GM19468 (cell line): ENCODE results near the gene LMNB1.
A peak's percentile ranks its signal among the peaks of the same experiment; 100 is the strongest.
"Not testable (repeated sequence)": the region's sequence is repeated elsewhere in the genome, so short reads cannot be mapped to it uniquely, and the experiment has no call there.

Source experiments
- ATAC-seq: cut with Tn5 transposase; IDR thresholded peaks from one replicate; pipeline ENCODE4 v1.9.1; 2021; ENCODE audit warnings: mild to moderate bottlenecking, moderate library complexity, moderate number of reproducible peaks; ENCODE audit not compliant: unreplicated experiment; ENCODE audit errors: extremely low read depth

The LMNB1 gene

DNA sequence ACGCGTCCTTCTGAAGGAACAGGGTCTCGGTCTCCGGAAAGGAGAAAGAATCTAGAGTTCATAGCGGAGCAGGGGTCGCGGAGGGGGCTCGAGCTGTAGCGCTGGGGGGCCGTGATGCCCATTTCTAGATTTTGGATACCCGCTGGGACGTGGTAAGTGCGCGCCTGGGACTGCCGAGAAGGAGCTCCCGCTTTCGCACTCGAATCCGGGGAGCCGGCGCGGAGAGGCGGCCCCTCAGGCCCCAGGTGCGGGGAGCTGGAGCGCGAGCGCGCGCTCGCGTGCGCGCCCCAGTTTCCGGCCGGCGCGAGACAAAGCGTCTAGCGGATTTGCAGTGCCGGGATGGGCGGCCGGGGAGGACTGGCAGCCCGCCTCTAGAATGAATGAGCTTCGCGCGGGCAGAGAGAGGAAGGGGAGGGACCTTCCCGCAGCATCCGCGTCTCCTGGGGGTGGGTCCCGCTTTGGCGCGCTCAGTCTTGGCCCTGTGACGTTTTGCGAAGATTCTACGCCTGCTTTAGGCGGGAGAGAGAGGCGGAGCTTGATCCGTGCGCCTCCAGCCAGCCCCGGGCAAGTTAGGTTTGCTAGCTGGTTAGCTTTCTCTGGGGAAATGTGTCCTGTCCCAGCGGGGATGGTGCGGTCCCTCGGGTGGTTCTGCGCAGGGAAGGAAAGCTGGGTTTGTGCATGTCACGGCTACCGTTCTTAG lies 1.2 kb downstream of the LMNB1 start:
- ATAC-seq = peak; percentile 51

DNA sequence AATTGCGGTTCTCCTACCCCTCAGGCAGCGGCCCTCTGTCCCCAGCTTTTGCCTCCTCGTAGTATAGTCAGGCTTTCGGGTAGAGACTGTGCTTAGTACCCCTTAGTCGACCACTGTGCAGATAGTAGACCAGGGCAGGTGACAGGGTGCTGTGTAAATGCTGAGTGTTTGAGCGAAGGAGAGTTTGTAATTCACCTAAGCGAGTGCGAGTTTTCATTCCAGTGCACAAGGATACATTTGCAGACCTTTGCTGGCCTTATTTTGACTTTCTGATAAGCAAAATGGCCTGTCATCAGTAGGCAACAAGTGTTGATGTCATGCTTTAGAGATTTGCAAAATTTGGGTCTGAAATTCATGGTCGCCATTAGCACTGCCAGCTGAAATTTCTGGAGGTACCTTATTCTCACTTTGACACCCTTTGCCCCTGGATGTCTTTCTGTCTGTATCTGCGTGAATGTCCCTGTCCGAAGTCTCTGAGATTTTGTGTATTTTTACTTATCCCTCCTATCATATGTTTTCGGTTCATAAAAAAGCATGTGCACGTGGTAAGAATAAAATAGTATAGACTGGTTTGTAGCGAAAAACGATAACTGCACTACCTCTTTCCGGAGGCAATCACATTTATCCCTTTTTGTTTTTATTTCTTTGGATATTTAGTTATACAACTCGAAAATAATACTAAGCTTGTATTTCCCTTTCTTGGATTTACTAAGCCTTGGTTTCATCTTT lies 1.9 kb downstream of the LMNB1 start:
- ATAC-seq = no peak

DNA sequence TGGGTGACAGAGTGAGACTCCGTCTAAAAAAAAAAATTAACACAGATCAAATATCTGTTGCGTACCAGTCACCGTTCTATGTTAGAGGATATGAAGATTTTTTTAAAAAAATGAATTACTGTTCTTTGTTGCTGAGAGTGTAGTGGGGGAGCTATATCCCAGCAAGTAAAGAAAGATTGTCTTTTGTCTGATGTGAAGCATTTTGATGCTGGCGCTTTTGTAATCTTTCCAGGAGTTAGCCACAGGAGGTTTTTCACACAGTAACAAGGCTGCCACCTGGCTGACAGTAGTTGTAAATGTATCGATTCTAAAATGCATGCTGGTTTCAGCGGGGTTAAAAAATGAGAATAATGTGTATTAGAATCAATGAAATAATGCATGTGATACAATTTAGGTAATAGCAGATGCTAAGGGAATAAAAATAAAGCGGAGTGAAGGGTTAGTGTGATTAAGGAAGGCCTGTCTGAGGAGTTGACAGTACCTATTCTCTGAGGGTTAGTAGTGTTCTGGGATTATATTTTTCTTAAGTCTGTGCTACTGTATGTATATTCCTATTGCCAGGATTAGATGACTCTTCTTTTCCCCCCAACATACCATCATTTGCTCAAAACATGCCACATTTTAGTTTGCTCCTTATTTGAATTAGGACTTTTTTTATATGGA lies 3.4 kb downstream of the LMNB1 start:
- no peak for ATAC-seq

DNA sequence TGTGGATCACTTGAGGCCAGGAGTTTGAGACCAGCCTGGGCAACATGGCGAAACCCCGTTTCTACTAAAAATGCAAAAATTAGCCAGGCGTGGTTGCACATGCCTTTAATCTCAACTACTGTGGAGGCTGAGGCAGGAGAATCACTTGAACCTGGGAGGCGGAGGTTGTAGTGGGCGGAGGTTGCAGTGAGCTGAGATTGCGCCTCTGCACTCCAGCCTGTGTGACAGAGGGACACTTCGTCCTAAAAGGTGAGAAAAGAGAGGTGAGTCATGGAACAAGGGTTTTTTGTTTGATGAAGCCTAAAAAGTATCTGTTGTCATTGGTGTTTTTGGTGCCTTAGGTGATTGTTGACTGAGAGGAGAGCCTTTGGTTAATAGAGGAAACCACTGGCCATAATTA lies 11.5 kb downstream of the LMNB1 start:
- not testable (repeated sequence) for ATAC-seq

DNA sequence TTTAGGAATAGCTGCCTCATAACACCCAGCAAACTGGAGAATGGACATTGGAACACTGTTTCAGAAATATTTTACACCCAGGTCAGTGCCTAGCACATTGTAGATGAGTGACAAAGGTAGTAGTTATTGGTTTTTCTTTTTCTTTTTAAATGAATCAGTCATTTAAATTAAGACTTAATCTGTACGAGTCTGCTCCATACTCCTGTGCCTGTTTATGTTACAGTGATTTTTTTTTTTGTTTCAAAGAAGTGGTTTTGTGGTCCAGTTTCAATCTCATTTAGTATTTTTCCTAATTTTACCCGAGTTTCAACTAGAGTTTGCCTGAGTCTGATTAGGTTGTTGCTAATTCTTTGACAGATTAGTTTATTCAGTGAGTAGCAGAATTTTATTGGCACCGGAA lies 16.2 kb downstream of the LMNB1 start:
- no peak for ATAC-seq

DNA sequence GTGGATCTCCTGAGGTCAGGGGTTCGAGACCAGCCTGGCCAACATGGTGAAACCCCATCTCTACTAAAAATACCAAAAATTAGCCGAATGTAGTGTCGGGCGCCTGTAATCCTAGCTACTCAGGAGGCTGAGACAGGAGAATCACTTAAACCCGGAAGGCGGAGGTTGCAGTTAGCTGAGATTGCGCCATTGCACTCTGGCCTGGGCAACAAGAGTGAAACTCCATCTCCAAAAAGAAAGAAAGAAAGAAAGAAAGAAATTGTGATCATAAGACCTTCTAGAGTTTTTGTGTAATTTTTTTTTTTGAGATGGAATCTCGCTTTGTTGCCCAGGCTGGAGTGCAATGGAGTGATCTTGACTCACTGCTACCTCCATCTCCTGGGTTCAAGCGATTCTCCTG lies 16.7 kb downstream of the LMNB1 start:
- ATAC-seq = not testable (repeated sequence)

DNA sequence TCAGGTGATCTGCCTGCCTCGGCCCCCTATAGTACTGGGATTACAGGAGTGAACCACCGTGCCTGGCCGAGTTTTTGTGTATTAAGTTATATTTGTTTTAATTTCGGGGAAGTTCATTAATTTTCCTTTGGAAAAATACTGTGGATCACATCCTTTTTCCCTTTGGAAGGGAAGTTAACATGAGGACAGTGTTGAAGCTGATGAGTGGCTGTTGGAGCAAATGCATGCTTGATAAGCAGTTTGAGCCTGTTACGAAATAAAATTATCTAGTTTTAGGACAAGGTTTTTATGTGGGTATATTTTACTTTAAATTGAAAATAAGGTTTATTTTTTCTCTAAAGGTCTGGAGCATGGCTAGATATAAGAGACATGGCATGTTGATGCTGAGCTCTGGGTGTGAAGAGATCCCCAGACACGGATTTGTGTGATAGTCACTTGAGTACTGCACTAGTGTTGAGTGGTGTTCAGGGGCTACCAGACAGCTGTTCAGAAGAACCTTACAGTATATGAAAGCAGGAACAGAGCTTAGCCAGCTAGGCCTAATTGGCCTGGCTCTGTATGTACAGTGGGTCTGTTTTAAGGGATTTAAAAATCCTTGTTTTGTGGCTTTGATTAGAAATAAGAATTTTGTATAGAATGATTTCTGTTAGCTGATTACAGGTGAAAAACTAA lies 17.4 kb downstream of the LMNB1 start:
- peak; percentile 37 for ATAC-seq

DNA sequence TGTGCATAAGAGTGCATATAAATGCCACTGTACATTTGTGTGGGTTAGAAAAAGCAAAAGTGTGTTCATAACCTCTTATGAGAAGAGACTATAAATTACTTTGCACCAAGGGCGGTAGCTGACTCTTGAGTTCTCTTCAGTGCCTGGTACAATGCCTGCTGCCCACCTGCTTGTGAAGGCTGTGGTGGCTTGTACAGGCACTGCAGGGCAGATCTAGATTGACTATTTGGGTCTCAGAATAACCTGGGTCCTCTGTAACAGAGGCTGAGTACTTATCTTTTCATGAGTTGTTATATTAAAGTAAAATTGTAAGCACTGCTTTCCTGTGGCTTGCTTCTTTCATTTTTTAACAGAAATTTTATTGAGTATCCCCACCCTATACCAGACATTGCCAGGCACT lies 22.8 kb downstream of the LMNB1 start:
- ATAC-seq = no peak

DNA sequence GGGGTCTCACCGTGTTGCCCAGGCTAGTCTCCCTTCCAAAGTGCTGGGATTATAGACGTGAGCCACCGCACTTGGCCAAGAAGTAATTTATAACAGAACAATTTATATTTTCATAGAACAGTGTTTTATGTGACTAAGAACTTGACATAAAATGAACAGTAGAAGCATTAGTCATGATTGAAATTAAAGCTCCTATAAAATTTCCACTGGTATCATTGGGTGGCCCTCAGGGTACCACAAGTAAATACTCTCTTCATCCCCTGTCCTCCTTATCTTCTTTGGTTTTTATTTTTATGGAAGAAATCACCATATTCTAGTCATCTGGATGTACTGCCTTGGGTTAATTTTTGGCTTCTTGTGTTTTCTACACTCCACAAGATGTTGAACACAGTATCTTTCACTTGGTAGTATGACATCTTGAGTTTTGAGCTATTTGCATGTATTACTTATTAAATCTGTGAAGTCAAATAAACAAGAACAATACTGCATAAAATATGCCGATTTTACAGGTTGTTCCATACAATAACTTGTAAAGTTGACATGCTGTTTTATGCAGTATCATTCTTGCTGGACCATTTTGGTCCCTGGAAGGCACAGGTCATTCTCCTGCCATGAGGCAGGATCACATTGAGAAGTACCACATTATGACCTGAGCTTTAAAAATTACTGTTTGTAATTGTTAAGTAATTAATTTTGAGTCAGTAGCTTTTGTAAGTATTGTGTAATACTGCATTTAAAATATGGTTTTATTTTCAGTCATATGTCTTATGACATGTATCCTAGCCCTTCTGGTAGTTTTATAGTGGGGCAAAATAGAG lies 24.4 kb downstream of the LMNB1 start:
- ATAC-seq = no peak

DNA sequence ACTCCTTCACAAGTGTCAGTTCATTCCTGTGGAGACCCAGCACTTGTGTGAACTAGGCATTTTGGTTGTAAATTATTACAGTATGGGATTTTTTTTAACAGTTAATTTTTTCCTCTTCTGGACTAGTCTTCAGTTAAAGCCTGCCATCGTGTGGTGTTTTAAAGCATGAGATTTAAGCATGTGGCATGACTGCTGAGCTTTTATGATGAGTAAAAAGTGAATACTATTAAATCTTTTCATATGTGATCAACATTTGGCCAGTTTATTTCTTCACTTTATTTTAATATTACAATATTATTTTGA lies 25.0 kb downstream of the LMNB1 start:
- peak; percentile 32 for ATAC-seq

DNA sequence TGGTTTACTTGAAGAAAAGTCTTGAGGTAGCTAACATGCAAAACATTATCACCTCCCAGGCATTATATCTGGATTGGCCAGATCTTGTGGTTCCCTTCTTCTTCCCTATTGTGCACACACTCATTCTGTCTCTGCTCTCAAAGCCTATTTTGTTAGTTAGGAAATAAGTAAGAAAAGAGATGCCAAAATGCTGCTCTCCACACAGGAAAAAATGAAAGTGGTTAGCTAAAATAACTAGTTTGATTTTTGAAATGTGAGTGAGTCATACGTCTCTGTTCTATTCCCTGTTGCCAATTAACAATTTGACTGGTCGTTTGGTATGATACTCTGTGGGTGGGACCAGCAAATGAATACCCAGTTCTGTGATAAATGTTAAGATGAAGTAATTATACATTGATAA lies 28.1 kb downstream of the LMNB1 start:
- ATAC-seq = no peak

DNA sequence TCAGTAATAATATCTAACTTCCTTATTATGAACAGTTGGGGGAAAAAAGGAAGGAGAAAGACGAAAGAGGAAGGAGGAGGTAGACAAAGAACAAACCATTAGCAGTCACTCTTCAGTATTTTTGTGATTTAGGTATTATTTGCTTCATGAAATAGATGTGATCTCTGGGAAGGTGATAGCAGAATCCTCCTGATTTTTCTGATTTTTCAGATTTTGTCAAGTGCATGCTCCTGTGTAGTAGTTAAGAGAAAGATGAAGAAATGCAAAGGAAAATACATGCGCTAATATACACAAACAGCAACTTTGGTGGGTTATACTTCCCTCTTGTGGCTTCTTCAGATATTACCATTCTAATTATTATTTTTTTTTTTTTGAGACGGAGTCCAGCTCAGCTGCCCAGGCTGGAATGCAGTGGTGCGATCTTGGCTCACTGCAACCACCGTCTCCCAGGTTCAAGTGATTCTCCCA lies 31.6 kb downstream of the LMNB1 start:
- ATAC-seq = no peak

DNA sequence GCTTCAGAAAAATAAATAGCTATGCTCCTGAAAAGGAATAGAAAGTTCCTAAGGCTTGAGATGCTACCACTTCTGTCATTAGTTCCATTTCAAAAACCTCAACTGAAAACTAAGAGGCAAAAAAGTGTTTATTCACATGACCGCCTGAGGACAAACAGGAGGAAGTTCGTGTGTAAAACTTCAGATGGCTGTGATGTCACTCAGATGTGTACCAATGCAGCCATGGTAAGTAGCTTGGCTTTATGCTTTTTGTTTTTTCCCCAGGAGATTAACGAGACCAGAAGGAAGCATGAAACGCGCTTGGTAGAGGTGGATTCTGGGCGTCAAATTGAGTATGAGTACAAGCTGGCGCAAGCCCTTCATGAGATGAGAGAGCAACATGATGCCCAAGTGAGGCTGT lies 33.0 kb downstream of the LMNB1 start:
- ATAC-seq = no peak

DNA sequence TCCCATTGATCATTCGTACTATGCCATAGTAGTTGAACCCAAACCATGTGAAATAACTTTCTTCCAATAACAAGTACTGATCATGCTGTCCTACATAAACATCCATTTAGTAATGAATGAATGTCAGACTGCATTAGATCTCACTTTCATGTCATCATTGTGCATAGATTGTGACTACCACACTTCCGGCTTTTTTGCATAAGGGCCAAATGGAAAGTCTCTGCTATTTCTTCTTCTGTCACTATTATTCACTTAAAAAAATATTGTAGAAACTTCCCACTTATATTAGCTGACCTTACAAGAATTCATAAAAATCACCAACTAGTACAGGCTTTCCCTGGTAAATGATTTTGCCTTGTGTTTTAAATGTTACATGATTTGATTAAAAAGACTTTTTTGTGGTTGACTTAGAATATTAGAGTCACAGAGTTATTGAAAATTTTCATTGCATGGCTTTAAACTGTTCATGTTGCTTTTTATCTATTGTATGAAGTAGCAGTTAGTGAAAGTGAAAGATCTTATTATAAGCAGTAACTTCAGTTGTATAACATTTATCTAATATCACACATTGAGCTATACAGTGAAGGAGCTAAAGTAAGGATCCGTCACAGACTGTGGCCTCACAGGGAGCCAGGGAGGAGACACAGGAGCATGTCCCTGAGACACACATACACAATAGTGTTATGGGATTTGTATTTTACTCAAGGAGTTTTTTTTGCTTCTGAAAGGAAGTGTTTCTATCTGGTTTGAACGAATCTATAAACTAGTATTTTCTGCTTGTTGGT lies 33.9 kb downstream of the LMNB1 start:
- ATAC-seq = no peak

DNA sequence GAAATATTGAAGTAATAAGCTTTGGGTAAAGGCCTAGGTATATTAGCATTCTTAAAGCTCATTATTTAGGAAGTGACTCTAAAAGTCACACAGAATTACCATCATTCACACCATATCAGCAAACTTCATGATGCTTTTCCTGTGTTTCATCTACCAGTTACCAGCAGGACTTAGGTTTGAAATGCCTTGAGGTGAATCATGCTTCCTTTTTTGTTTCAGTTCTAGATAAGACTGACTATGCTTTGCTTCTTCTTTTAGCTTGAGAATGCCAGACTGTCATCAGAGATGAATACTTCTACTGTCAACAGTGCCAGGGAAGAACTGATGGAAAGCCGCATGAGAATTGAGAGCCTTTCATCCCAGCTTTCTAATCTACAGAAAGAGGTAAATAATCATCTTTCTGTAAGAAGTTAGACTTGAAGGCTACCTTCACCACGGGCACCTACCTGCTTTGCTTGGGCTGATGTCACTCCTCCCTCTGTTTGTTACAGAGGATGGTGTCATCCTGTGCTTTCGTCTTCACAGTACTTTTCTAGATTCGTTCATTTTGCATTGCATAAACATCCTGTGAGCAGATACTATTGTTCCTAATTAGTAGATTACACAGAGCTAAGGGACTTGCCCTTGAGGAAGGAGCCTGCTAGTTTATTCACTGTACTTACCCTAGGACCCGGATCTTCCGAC lies 34.7 kb downstream of the LMNB1 start:
- no peak for ATAC-seq

DNA sequence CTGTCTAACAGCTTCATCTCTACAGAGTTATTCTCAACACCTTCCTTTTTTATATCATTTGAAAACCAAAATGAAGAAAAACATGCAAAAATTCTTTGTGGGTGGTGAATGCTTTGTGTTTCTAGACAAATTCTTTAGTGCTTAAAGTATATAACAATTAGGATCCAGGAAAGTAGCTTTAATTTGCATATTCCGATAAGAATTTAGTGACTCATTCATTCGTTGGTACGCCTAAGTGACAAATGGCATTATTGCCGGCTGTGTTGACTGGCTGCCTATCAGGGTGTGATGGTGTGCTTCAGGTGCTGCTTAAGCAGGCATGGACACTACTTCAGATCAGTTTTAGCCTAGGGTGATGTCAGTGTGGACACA lies 35.2 kb downstream of the LMNB1 start:
- no peak for ATAC-seq

DNA sequence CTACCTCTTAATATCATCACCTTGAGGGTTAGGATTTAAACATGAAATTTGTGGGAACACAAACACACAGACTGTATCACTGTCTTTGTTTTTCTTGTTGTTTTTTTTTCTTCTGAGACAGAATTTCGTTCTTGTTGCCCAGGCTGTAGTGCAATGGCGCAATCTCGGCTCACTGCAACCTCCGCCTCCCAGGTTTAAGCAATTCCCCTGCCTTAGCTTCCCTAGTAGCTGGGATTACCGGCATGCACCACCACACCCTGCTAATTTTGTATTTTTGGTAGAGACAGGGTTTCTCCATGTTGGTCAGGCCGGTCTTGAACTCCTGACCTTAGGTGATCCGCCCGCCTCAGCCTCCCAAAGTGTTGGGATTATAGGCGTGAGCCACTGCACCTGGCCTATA lies 36.9 kb downstream of the LMNB1 start:
- ATAC-seq = not testable (repeated sequence)

DNA sequence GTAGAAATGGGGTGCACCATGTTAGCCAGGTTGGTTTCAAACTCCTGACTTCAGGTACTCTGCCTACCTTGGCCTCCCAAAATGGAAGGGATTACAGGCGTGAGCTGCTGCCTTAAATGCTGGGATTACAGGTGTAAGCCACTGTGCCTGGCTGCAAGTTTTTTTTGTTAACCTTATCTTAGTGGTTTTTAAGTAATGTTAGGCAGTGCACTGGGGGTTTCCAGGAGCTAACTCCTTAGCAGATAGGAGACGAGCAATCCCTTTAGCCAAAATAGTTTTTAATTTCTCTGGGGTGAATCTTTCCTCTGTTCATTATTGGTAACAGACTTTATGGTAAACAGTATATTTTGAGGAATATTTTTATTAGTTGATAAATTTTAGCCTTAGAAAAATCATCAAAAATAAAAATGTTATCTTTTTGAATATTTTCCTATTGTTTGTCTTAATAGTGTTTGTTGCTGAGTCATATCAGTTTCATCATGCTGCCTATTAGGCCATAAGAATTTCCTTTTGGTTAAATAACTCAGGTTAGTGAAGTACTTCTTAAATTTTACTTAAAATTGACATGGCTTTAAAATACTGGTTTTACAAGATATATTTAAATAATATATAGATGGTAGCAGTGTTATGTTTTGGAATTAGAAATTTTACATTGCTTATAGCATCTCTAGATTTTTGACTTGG lies 37.9 kb downstream of the LMNB1 start:
- no peak for ATAC-seq
